Stimulated activated naive CD8-positive, alpha-beta T cell treated with anti-CD3 and anti-CD28 coated beads, Interleukin-15, Interleukin-2, amounts not matched to agents 100 ng/mL and 50 ng/mL, for 24 hours (primary cell): Measurements from ENCODE around the gene TAF11L3.
"Not testable (repeated sequence)": the region's sequence is repeated elsewhere in the genome, so short reads cannot be mapped to it uniquely, and the experiment has no call there.

Experiments
- H3K27ac Mint-ChIP-seq: one replicate; pipeline ENCODE4 v1.8.0; 2021; ENCODE audit warnings: mild to moderate bottlenecking, mixed read lengths
- H3K27me3 Mint-ChIP-seq: one replicate; pipeline ENCODE4 v1.8.0; 2021; ENCODE audit warnings: mixed read lengths
- H3K36me3 Mint-ChIP-seq: one replicate; pipeline ENCODE4 v1.8.0; 2021; ENCODE audit warnings: low read depth, mixed read lengths
- H3K4me1 Mint-ChIP-seq: one replicate; pipeline ENCODE4 v1.8.0; 2021; ENCODE audit warnings: low read depth, mixed read lengths
- H3K4me3 Mint-ChIP-seq: one replicate; pipeline ENCODE4 v1.8.0; 2021; ENCODE audit warnings: mild to moderate bottlenecking, mixed read lengths
- H3K9me3 Mint-ChIP-seq: one replicate; pipeline ENCODE4 v1.8.0; 2021; ENCODE audit warnings: mixed read lengths

TAF11L3 gene

DNA sequence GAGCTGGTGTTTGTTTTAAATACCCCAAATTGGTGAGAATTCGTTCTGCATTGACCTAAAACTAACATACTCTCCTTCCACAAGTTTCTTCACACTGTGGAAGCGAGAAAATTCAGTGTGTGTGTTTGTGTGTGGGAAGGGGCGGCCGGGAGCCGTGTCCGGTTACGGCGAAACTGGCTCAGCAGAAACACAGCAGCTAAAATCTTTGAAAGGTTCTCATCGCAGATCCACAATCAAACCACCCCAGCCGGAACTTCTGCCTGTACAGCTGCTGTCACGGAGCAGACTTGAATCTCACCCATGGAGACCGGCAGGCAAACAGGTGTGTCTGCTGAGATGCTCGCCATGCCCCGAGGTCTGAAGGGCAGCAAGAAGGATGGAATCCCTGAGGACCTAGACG, at the start of gene TAF11L3:
Gene TAF11L3, plus strand, starts transcription at position 301 of the 400 bp plus-strand sequence.
- not testable (repeated sequence) for H3K27ac Mint-ChIP-seq, H3K4me1 Mint-ChIP-seq, H3K36me3 Mint-ChIP-seq, H3K4me3 Mint-ChIP-seq, H3K27me3 Mint-ChIP-seq, H3K9me3 Mint-ChIP-seq

DNA sequence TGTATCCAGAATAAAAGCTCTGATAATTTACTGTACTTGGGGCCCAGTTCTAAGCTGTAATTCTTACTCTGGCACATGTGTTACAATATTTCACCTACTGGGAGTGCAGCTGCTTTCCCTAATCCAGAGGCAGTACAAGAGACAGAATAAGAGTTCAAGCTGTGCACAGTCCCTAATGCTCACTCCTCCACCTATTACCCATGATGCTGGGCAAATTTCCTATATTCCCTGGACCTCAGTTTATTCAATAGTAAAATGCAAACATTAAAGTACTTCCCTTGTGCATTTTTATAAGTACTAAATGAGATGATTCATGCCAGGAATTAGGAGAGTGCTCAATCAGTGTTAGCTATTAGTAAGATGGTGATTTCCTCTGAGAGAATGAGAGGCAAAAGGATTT, 48.1 kb upstream of the TAF11L3 start:
- no peak overlapping the region for H3K4me3 Mint-ChIP-seq
- peaks cover 8% of the 10 kb centered on the region for H3K9me3 Mint-ChIP-seq
- H3K27me3 Mint-ChIP-seq, result no peaks in the 10 kb centered on the region
- H3K4me1 Mint-ChIP-seq, result no peaks in the 10 kb centered on the region
- H3K36me3 Mint-ChIP-seq, result no peaks in the 10 kb centered on the region
- H3K27ac Mint-ChIP-seq, result no peak overlapping the region

DNA sequence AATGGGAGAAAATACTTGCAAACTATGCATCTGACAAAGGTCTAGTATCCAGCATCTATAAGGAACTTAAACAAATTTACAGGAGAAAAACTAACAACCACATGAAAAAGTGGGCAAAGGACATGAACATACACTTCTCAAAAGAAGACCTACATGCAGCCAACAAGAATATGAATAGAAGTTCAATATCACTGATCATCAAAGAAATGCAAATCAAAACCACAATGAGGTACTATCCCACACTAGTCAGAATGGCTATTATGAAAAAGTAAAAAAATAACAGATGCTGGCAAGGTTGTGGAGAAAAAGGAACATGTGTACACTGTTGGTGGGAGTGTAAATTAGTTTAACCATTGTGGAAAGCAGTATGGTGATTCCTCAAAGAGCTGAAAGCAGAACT, 43.1 kb upstream of the TAF11L3 start:
- not testable (repeated sequence) for H3K27ac Mint-ChIP-seq, H3K27me3 Mint-ChIP-seq, H3K4me3 Mint-ChIP-seq, H3K4me1 Mint-ChIP-seq, H3K9me3 Mint-ChIP-seq, H3K36me3 Mint-ChIP-seq

DNA sequence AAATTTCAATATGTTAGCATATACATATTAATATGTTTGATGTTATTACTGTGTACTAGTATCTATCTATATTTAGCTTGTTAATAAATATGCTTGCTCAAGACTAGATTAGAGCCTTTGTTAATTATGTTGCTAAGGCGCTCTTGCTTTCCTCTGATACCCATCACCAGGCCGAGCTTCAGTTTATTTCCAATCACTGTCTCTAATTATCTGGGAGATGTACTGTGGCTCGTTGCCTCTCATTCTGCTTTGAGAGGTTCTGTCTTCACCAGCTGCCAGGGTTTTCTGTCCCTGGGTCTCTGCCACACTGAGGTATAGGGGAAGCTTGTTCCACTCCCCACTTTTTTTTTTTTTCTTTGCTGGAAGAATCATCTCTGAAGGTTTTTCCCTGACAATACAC, 41.1 kb upstream of the TAF11L3 start:
- no peaks in the 10 kb centered on the region for H3K36me3 Mint-ChIP-seq
- H3K4me3 Mint-ChIP-seq, result no peak overlapping the region
- no peak overlapping the region for H3K27ac Mint-ChIP-seq
- H3K27me3 Mint-ChIP-seq, result no peaks in the 10 kb centered on the region
- no peaks in the 10 kb centered on the region for H3K4me1 Mint-ChIP-seq
- H3K9me3 Mint-ChIP-seq, result no peaks in the 10 kb centered on the region

DNA sequence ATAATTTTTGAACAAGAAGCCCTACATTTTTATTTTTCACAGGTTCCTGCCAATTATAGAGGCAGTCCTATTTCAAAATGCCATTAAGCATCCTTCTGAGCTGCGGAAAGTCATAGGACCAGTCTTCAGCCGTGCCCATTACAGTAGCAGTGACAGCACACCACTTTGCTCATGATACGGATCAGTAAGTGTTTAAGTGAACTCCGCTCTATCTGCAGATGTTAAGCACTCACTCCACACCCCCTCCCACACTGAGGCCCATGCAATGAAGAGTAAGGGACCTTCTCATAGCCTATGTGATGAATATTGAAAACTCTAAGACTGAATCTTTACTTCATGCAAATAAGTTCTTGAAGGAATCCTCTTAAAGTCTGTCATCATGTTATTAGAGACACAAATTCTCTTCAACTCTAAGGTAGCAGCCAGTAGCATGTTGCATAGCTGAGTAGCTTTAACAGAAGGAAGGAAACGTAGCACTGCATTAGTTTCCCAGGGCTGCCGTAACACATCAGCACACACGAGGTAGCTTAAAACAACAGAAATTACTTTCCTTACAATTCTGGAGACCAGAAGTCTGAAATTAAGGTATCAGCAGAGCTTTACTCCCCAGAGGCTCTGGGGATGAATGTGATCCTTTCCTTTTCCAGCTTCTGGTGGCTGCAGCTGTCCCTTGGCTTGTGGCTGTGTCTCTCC, 40.4 kb upstream of the TAF11L3 start:
- Mint-ChIP-seq H3K27ac (no peak overlapping the region), H3K4me1 (no peaks in the 10 kb centered on the region), H3K4me3 (no peak overlapping the region), H3K27me3 (no peaks in the 10 kb centered on the region), H3K36me3 (no peaks in the 10 kb centered on the region), H3K9me3 (no peaks in the 10 kb centered on the region)

DNA sequence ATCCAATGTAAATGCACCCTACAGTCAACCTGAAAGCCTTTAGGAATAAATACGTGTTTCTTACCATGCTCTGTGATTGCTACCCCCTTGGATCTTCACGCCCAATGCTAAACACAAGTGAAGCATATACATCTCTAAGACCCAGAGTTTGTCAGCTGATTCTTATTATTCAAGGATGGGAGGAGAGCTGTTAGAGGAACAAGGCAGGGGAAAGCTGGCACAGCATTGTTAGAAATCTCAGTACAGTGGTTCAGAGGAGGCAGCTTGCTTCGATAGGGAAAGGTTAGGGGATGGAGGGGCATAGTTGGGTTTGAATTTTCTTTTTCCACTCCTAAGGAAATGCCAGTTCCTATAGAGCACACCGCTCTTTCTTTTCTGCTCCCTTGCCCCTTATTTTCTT, 36.8 kb upstream of the TAF11L3 start:
- Mint-ChIP-seq H3K9me3 (peaks cover 2% of the 10 kb centered on the region), H3K4me1 (no peaks in the 10 kb centered on the region), H3K27me3 (no peaks in the 10 kb centered on the region), H3K27ac (no peak overlapping the region), H3K4me3 (no peak overlapping the region), H3K36me3 (no peaks in the 10 kb centered on the region)

DNA sequence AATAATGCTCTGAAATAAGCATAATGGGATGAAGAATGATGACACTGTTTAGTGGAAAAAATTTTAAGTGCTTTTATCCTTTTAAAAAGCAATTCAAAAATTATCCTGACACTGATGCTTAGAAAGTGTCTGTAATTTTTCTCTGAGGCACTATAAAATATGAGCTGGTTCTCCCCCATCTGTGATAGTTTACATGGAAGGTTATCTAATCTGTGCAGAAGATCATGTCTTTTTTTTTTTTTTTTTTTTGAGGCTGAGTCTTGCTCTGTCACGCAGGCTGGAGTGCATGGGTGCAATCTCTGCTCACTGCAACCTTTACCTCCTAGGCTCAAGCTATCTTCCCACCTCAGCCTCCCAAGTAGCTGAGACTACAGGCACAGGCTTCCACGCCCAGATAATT, 35.4 kb upstream of the TAF11L3 start:
- Mint-ChIP-seq H3K27ac (no peak overlapping the region), H3K27me3 (no peaks in the 10 kb centered on the region), H3K4me1 (no peaks in the 10 kb centered on the region), H3K36me3 (no peaks in the 10 kb centered on the region), H3K9me3 (peaks cover 2% of the 10 kb centered on the region), H3K4me3 (no peak overlapping the region)

DNA sequence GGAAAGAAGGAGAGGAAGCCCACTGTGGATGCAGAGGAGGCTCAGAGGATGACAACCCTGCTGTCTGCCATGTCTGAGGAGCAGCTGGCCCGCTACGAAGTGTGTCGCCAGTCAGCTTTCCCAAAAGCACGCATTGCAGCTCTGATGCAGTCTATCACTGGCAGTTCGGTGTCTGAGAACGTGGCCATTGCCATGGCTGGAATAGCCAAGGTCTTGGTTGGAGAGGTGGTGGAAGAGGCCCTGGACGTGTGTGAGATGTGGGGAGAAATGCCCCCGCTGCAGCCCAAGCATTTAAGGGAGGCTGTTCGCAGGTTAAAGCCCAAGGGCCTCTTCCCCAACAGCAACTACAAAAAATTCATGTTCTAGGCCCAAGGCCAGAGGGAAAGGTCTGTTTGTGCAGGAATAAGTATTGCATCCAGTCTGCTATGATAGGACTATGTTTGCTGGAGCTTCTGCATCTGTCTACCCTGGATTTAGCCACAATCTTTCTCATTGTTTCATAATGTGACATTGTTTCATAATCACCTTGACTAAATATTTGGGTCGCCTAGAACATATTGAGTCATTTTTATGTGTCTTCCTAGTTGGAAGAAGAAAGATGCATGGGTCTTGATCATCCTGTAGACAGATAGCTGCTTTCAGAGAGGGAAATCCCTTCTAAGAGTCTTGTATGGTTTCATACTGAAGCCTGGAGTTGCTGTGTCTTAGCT, 31.5 kb upstream of the TAF11L3 start:
- H3K9me3 Mint-ChIP-seq, H3K4me3 Mint-ChIP-seq, H3K27me3 Mint-ChIP-seq, H3K27ac Mint-ChIP-seq, H3K4me1 Mint-ChIP-seq, H3K36me3 Mint-ChIP-seq: not testable (repeated sequence)

DNA sequence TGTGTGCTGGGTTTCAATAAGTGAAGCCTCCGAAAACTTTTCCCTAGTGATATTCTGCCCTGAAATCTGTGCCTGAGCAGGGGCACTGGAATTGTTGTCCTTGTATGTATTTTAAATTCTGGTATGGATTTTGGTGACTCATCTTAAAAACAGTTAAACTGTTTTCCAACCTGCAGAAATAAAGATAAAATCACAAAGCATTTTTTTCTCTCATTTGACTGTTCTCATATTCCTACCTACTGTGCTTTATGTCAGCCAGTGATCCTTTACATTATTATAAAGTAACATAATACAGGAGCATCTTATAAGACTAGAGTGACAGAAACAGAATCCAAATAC, 31.0 kb upstream of the TAF11L3 start:
- H3K27me3 Mint-ChIP-seq, result no peaks in the 10 kb centered on the region
- no peak overlapping the region for H3K27ac Mint-ChIP-seq
- H3K36me3 Mint-ChIP-seq, result no peaks in the 10 kb centered on the region
- no peaks in the 10 kb centered on the region for H3K4me1 Mint-ChIP-seq
- H3K9me3 Mint-ChIP-seq, result peaks cover 2% of the 10 kb centered on the region
- no peak overlapping the region for H3K4me3 Mint-ChIP-seq

DNA sequence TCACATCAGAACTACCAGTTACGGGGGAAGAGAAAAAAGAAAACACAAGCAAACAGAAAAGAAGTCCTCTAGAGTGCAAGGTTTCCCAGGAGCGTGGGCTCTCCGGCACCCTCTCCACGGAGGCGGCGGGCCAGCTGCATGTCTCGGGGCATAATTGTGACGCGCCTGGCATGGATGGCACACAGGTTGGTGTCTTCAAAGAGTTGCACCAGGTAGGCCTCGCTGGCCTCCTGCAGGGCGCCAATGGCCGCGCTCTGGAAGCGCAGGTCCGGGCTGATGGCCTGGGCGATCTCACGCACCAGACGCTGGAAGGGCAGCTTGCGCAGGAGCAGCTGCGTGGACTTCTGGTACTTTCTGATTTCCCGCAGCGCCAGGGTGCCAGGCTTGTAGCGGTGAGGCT, 26.9 kb upstream of the TAF11L3 start:
- not testable (repeated sequence) for H3K4me3 Mint-ChIP-seq, H3K4me1 Mint-ChIP-seq

DNA sequence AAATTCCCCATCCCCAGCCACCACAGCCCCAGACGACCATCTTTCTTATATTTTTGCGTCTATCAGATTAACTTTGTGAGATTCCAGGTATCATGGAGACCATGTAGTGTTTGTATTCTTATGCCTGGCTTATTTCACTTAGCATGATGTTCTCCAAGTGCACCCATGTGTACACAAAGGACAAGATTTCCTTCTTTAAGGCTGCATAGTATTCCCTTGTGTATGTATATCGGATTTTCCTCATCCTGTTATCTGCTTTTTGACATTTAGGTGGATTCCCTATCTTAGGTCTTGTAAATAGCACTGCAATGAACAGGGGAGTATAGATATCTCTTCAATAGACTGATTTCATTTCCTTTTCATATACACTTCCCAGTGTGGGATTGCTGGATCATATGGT, 25.4 kb upstream of the TAF11L3 start:
- Mint-ChIP-seq H3K4me1 (no peaks in the 10 kb centered on the region), H3K27ac (no peak overlapping the region), H3K36me3 (no peaks in the 10 kb centered on the region), H3K9me3 (peaks cover 10% of the 10 kb centered on the region), H3K4me3 (no peak overlapping the region), H3K27me3 (peaks cover 4% of the 10 kb centered on the region)

More for the DNA sequence above, 26.9 kb upstream of the TAF11L3 start:
- H3K9me3 Mint-ChIP-seq, result peaks cover 10% of the 10 kb centered on the region
- not testable (repeated sequence) for H3K36me3 Mint-ChIP-seq, H3K27ac Mint-ChIP-seq, H3K27me3 Mint-ChIP-seq

DNA sequence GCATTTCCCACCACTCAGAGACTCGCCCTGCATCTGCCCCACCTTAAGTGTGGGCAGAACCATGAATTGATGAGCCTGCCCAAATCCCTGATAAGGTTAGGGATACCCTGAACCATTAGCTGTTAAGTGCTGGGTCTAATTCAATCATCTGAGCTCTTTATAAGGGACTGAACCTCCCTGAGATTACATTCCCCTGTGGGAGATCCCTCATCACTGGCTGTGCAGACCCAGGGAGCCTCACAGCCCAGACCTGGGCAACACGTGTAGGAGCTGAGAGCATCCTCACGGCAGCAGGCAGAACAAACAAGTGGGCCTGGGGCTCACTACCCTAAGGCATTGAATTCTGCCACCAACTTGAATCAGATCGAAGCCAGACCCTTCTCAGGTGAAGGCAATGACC, 20.7 kb upstream of the TAF11L3 start:
- H3K36me3 Mint-ChIP-seq, result no peaks in the 10 kb centered on the region
- peaks cover 4% of the 10 kb centered on the region for H3K27me3 Mint-ChIP-seq
- H3K4me3 Mint-ChIP-seq, result no peak overlapping the region
- H3K4me1 Mint-ChIP-seq, result no peaks in the 10 kb centered on the region
- H3K9me3 Mint-ChIP-seq, result peaks cover 10% of the 10 kb centered on the region
- no peak overlapping the region for H3K27ac Mint-ChIP-seq

DNA sequence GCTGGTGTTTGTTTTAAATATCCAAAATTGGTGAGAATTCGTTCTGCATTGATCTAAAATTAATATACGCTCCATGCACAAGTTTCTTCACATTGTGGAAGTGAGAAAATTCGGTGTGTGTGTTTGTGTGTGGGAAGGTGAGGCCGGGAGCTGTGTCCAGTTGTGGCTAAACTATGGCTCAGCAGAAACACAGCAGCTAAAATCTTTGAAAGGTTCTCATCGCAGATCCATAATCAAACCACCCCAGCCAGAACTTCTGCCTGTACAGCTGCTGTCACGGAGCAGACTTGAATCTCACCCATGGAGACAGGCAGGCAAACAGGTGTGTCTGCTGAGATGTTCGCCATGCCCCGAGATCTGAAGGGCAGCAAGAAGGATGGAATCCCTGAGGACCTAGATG, 20.2 kb upstream of the TAF11L3 start, which contains the start of gene TAF11L2:
Gene TAF11L2, plus strand, starts transcription at position 301 of the 400 bp plus-strand sequence.
- H3K9me3 Mint-ChIP-seq, H3K27me3 Mint-ChIP-seq, H3K27ac Mint-ChIP-seq, H3K4me1 Mint-ChIP-seq, H3K36me3 Mint-ChIP-seq, H3K4me3 Mint-ChIP-seq: not testable (repeated sequence)

DNA sequence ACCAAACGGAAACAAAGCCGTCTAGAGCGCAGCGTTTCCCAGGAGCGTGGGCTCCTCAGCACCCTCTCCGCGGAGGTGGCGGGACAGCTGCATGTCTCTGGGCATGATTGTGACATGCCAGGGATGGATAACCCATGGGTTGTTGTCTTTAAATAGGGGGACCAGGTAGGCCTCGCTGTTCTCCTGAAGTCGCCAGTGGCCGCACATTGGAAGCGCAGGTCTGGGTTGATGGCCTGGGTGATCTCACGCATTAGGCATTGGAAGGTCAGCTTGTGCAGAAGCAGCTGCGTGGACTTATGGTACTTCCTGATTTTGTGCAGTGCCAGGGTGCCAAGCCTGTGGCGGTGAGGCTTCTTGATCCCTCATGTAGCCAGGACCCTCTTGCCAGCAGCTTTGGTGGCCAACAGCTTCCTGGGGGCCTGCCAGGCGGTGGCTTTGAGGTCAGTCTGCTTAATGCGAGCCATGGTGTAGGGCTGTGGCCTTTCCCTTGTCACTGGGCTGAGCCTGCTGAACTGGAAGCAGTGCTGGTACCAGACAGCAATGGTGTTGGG, 6.3 kb upstream of the TAF11L3 start:
- Mint-ChIP-seq H3K36me3 (no peaks in the 10 kb centered on the region), H3K4me3 (no peak overlapping the region), H3K27ac (no peak overlapping the region), H3K4me1 (no peaks in the 10 kb centered on the region), H3K27me3 (no peaks in the 10 kb centered on the region), H3K9me3 (peaks cover 5% of the 10 kb centered on the region)

DNA sequence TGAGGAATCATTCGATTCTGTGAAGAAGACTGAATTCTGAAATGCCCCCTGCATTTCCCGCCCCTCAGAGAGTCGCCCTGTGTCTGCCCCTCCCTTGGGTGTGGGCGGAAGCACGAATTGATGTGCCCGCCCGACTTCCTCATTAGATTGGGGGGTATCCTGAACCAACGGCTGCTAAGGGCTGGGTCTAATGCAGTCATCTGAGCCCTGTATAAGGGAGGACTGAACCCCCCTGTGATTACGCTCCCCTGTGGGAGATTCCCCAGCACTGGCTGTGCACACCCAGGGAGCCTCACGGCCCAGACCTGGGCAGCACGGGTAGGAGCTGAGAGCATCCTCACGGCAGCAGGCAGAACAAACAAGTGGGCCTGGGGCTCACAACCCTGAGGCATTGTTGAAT, 641 bp upstream of the TAF11L3 start:
- H3K4me3 Mint-ChIP-seq, H3K9me3 Mint-ChIP-seq, H3K27me3 Mint-ChIP-seq, H3K27ac Mint-ChIP-seq, H3K4me1 Mint-ChIP-seq, H3K36me3 Mint-ChIP-seq: not testable (repeated sequence)

DNA sequence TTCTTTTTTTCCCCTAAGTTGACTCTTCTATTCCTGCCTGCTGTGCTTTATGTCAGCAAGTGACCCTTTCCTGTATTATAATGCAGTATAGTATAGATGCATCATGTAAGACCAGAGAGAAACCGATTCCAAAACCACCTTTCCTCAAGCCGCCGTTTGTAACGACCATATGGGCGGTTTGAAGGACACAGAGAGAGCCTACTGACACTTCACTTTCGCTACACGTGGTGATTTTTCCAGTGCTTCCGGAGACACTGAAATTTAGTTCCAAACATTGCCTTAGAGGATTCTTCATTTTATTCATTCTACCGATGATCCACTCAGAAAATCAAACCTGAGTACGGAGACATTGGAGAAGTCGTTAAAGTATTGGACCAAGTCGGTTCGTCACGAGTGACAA, 1.3 kb downstream of the TAF11L3 start:
- H3K27me3 Mint-ChIP-seq, H3K4me1 Mint-ChIP-seq, H3K4me3 Mint-ChIP-seq, H3K9me3 Mint-ChIP-seq, H3K27ac Mint-ChIP-seq, H3K36me3 Mint-ChIP-seq: not testable (repeated sequence)
